Cardiac fibroblast (primary cell): Measurements from ENCODE around the gene RHOG.

Experiments used
- DNase-seq, 2 donors: peaks; one replicate each; pipeline versions ENCODE4 v3.0.0 to v3.0.0-alpha.2; 2010; ENCODE audit warnings: low read depth in 2 of 2
- H3K4me3 ChIP-seq, 2 donors: replicated peaks in 1 of 2; 1 replicate in 1 of 2; 2 replicates in 1 of 2; pipeline ENCODE4 v1.5.1; 2011; ENCODE audit warnings: low read depth in 2 of 2, low read length in 2 of 2, mild to moderate bottlenecking in 2 of 2, moderate library complexity in 1 of 2
- TF ChIP-seq, protein P1 (sequence below): IDR thresholded peaks from one replicate; pipeline ENCODE4 v1.5.1; 2011; ENCODE audit warnings: low read depth, mild to moderate bottlenecking, low read length, inconsistent platforms

Gene RHOG

DNA sequence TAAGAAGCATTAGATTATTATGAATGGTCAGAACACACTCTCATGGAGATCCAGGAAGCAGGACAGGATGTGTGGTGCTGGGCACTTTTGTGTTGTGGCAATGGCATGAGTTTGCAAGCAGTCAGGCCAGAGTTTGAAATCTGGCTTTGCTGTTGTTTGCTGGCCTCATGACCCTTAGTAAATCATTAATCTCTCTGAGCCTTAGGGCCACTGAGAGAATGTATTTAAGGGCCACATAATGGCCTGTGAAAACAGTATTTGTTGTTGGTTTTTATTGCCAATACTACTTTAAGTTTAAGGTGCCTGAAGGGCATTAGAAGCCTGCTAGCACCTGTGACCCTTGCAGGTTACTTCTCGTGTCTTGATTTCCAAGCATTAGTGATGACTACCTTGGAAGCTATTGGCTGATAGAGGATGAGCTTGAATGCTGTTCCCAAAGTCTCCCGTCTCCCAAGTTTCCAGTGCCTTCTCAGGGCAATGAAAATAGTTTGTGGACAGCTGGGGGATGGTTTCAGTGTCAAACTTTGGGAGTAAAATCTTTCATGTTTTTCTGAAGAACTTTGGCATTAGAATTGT, 39.3 kb upstream of the RHOG start:
- DNase-seq, result no peak
- no peak overlapping the region for H3K4me3 ChIP-seq
- TF ChIP-seq, protein P1, sequence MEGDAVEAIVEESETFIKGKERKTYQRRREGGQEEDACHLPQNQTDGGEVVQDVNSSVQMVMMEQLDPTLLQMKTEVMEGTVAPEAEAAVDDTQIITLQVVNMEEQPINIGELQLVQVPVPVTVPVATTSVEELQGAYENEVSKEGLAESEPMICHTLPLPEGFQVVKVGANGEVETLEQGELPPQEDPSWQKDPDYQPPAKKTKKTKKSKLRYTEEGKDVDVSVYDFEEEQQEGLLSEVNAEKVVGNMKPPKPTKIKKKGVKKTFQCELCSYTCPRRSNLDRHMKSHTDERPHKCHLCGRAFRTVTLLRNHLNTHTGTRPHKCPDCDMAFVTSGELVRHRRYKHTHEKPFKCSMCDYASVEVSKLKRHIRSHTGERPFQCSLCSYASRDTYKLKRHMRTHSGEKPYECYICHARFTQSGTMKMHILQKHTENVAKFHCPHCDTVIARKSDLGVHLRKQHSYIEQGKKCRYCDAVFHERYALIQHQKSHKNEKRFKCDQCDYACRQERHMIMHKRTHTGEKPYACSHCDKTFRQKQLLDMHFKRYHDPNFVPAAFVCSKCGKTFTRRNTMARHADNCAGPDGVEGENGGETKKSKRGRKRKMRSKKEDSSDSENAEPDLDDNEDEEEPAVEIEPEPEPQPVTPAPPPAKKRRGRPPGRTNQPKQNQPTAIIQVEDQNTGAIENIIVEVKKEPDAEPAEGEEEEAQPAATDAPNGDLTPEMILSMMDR, result no peak

DNA sequence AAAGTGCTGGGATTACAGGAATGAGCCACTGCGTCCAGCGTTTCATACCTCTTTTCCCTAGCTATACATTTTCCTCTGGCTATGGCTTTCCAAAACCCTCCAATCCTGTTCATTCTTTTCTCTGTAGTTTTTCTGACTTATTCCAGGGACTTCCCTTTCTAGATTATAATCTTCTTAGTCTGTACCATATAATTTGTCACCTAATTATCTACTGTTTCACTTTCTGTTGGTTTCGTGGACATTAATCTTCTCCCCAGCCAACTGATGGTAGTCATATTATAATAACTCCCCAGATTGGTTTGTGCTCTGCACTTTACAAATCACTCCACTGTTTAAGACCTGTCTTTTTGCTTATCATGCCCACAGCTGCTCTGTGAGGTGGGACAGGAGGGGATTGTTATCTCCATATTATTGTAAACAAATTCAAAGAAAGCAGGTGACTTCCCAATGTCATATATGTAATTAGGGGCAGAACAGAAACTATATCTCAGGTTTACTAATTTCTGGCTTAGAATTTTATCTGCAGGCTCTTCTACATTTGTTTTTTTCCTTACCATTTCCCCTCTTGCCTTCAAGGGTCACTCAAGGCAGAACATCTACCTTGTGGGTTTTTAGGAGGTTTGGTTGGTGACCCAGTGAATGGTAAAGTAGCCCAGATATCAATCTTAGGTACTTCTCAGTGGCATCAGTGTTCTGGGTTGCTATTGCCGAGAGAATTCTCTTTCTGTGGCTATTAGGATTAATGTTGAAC, 38.6 kb upstream of the RHOG start:
- H3K4me3 ChIP-seq, result no peak overlapping the region
- TF ChIP-seq, protein P1, result no peak
- no peak for DNase-seq

GRCh38 chr11:3878258-3878584, 37.5 kb upstream of the RHOG start:
- no peak for DNase-seq
- TF ChIP-seq, protein P1, result no peak
- no peak overlapping the region for H3K4me3 ChIP-seq

DNA sequence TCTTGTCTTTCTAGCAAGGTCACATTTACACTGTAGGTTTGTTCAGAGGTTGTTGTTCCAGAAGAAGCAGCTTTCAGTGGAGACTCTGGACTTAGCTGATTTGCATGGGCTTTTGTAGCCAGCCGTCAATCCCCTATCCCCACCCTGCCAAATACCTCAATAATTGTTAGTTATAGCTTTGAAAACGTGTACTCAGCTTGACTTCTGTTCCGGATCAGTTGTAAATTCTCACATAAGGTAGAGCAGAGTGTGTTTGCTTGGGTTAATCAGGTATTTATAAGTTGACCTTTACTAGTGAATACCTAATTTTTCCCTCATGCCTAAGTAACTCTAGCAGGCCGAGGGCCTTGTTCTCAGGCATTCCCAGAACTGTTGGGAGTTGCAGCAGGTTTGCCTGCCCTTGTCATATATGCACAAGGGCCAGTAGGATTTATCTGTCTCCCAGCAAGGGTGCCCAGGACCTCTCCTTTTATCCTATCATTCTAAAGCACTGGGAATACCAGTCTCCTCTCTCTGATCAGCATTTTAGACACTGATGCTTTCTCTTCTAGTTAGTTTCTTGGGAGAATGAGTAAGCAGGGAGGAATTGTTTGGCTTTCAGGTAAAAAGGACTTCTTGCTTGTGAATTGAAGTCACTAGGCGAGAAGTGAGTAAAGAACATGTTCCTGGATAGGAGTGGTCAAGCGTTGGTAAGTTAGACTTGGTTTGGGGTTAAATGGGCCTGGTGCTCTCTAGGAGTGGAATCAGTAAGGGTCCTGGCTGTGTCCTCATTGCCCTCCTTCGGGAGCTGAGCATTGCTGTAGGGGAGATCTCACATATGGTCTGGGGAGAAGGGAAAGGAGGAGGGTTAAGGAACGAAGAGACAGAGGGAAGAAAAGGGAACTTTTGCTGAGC, 36.9 kb upstream of the RHOG start:
- TF ChIP-seq, protein P1, result no peak
- DNase-seq, result no peak
- H3K4me3 ChIP-seq, result no peak overlapping the region

DNA sequence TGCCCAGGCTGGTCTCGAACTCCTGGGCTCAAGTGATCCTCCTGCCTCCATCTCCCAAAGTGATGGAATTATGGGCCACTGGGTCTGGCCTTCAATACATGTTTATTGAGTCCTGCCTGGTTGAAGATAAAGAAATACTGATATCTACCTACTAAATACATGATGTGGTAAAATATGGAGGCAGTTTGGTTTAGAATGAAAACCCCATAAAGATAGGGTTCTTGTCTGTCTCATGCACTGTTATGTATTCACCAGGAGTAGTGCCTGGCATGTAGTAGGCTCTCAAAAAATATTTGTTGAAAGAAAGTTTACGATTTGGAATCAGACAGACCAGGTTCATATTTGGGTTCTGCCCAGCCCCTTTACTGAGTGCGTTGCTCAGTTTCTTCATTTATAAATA, 35.9 kb upstream of the RHOG start:
- no peak overlapping the region for H3K4me3 ChIP-seq
- DNase-seq, result no peak
- TF ChIP-seq, protein P1, result no peak

GRCh38 chr11:3873712-3874349, 33.1 kb upstream of the RHOG start:
- no peak for DNase-seq
- TF ChIP-seq, protein P1, result no peak
- H3K4me3 ChIP-seq, result no peak overlapping the region
